ENCODE data around the gene FTO.
"Not testable (repeated sequence)": the region's sequence is repeated elsewhere in the genome, so short reads cannot be mapped to it uniquely, and the experiment has no call there.

- TF ChIP-seq CTCF, POLR2A (IDR thresholded peaks at IDR 0.05): not testable (repeated sequence)
Observed at GRCh38 chr16:54181683-54182329, 477.9 kb downstream of the FTO start.
